Thyroid gland (tissue), 4 donors: ENCODE measurements around the gene AFF3. TPM values are rescaled to one million over a fixed set of nuclear protein-coding genes. Genes with fewer than 3 reads are reported as not detected.

ENCODE experiments used
- DNase-seq, 2 donors: peaks; one replicate each; pipeline ENCODE4 v3.0.0-alpha.2; 2019
- H3K27ac ChIP-seq, 3 donors: fragments of 200-600 bp; sonication (generic); 1 replicate in 2 of 3; 2 replicates in 1 of 3; pipeline ENCODE4 v1.5.1; 2016 to 2019; ENCODE audit warnings: mild to moderate bottlenecking in 1 of 3, moderate library complexity in 1 of 3
- H3K27me3 ChIP-seq: fragments of 200-600 bp; sonication (generic); one replicate; pipeline ENCODE4 v1.5.1; 2019
- H3K36me3 ChIP-seq, 2 donors: fragments of 200-600 bp; sonication (generic); one replicate each; pipeline ENCODE4 v1.5.1; 2016 to 2019
- H3K4me1 ChIP-seq, 2 donors: fragments of 200-600 bp; sonication (generic); one replicate each; pipeline ENCODE4 v1.5.1; 2017 to 2019
- H3K4me3 ChIP-seq, 3 donors: fragments of 200-600 bp; sonication (generic); replicated peaks in 1 of 3; 1 replicate in 2 of 3; 2 replicates in 1 of 3; pipeline ENCODE4 v1.5.1; 2016; ENCODE audit warnings: mild to moderate bottlenecking in 1 of 3
- H3K9me3 ChIP-seq: fragments of 200-600 bp; sonication (generic); one replicate; pipeline ENCODE4 v1.5.1; 2017
- POLR2A ChIP-seq, 2 donors: fragments of 450-650 bp; IDR thresholded peaks; one replicate each; pipeline ENCODE4 v1.6.1; 2017; ENCODE audit warnings: antibody characterized with exemption in 2 of 2, mild to moderate bottlenecking in 2 of 2, moderate library complexity in 1 of 2
- WGBS, 2 donors: methylation state at CpG; one replicate each; pipeline ENCODE4 v1.1.5; 2017; 5-methylcytosine and 5-hydroxymethylcytosine counted together
- intact Hi-C: fragments of 100-400 bp; cut with DNase I; formaldehyde crosslinking; loops from one replicate; pipeline ENCODE4 v1.15.1; 2023
- total RNA-seq, 4 donors: library from RNA; depleted of rRNA; stranded (reverse); fragments of >200 nt; gene quantifications; one replicate each; pipeline ENCODE4 v1.2.3, GENCODE V29; 2016
- TF ChIP-seq, protein P1 (sequence below), 6 experiments: fragments of 200-600 bp in 3 of 6; fragments of 450-650 bp in 3 of 6; sonication (generic) in 3 of 6; IDR thresholded peaks; one replicate each; pipeline ENCODE4 v1.5.1; 2016 to 2019; ENCODE audit warnings: antibody characterized with exemption in 6 of 6, mild to moderate bottlenecking in 2 of 6, inconsistent platforms in 1 of 6, moderate library complexity in 1 of 6

Gene AFF3
- total RNA-seq, 4 donors from 2014 or later, result 0.54 to 2.6 (median 1.1) TPM

DNA sequence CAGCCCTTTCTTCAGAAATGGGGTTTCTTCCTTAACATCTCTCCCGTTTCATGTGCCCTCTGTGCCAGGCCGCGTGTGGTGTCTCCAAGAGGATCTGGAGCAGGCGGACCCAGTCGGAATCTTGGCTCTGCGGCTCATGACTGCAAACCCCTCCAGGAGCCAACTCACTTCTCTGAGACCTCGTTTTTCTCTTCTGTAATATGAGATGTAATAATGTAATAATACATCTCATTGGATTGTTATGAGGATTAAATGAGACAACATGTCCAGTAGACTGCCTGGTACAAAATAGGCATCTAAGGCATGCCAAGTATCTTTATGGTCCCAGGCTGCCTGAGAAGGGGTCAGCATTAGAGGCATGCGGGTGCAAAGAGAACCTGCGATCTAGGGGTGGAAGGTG is 431.2 kb downstream of the AFF3 start:
- H3K27ac ChIP-seq, result no peak overlapping the region
- H3K36me3 ChIP-seq, result no peaks in the 10 kb centered on the region
- no peaks in the 10 kb centered on the region for H3K4me1 ChIP-seq
- no peaks in the 10 kb centered on the region for H3K27me3 ChIP-seq
- no peak for DNase-seq
- H3K4me3 ChIP-seq, result no peak overlapping the region
- intact Hi-C loops, result no loop called here
- H3K9me3 ChIP-seq, result no peaks in the 10 kb centered on the region
- TF ChIP-seq, protein P1, sequence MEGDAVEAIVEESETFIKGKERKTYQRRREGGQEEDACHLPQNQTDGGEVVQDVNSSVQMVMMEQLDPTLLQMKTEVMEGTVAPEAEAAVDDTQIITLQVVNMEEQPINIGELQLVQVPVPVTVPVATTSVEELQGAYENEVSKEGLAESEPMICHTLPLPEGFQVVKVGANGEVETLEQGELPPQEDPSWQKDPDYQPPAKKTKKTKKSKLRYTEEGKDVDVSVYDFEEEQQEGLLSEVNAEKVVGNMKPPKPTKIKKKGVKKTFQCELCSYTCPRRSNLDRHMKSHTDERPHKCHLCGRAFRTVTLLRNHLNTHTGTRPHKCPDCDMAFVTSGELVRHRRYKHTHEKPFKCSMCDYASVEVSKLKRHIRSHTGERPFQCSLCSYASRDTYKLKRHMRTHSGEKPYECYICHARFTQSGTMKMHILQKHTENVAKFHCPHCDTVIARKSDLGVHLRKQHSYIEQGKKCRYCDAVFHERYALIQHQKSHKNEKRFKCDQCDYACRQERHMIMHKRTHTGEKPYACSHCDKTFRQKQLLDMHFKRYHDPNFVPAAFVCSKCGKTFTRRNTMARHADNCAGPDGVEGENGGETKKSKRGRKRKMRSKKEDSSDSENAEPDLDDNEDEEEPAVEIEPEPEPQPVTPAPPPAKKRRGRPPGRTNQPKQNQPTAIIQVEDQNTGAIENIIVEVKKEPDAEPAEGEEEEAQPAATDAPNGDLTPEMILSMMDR (IDR thresholded peaks at IDR 0.05), result no peak
- TF ChIP-seq POLR2A (IDR thresholded peaks at IDR 0.05), result no peak
- WGBS, 2 donors, result 77% methylated on average over 9 of the region's 9 CpGs

DNA sequence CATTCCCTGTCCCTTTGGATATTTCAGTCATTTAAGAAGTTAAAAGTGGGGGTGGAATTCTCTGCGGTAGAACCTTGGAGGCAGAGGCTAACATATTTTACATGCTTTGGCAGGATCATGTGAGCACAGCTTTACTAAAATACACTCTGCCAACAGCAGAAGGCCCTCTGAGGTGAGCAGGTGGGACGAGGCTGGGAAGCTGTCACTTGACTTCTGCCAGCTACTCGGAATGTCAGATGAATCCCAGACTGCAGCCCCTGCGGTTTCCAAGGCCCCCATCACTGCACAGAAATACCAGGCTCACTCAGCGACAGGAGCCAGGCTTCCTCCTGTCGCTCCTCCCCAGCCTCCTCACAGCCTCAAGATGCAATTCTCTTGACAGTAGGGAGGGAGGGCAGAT is 431.7 kb downstream of the AFF3 start:
- H3K4me1 ChIP-seq, result no peaks in the 10 kb centered on the region

DNA sequence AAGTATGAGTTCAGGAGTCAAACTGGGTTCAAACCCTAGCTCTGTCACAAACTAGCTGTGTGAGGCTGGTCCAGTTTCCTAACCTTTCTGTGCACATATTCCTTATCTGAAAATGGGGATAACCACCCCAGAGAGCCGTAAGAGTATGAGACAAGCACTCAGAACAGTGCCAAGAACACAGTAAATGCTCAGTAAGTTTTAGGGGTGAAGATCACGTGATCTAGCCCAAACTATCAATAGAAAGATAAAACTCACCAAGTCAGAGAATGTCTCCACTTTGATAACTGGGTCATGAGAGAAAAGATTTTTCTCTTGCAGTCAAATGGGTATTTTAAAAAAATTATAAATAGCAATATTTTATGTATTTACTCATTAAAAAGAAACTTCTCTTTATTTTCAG is 433.2 kb downstream of the AFF3 start:
- WGBS, 2 donors, result 42 to 54% methylated on average over 2 of the region's 2 CpGs
- Histone ChIP-seq H3K9me3 (no peaks in the 10 kb centered on the region), H3K4me3 (no peak overlapping the region), H3K27me3 (no peaks in the 10 kb centered on the region), H3K4me1 (no peaks in the 10 kb centered on the region), H3K36me3 (no peaks in the 10 kb centered on the region), H3K27ac (no peak overlapping the region)
- intact Hi-C loops, result no loop called here
- no peak for DNase-seq
- TF ChIP-seq, protein P1 (IDR thresholded peaks at IDR 0.05), result no peak
- no peak for TF ChIP-seq POLR2A (IDR thresholded peaks at IDR 0.05)

More for the DNA sequence above, 431.7 kb downstream of the AFF3 start:
- TF ChIP-seq POLR2A (IDR thresholded peaks at IDR 0.05), result no peak
- TF ChIP-seq, protein P1 (IDR thresholded peaks at IDR 0.05), result no peak
- H3K9me3 ChIP-seq, result no peaks in the 10 kb centered on the region
- H3K4me3 ChIP-seq, result no peak overlapping the region
- no peak overlapping the region for H3K27ac ChIP-seq
- 16 to 45% methylated on average over 6 of the region's 6 CpGs for WGBS, 2 donors
- no peaks in the 10 kb centered on the region for H3K36me3 ChIP-seq
- H3K27me3 ChIP-seq, result no peaks in the 10 kb centered on the region
- DNase-seq, result no peak
- intact Hi-C loops, result no loop called here

DNA sequence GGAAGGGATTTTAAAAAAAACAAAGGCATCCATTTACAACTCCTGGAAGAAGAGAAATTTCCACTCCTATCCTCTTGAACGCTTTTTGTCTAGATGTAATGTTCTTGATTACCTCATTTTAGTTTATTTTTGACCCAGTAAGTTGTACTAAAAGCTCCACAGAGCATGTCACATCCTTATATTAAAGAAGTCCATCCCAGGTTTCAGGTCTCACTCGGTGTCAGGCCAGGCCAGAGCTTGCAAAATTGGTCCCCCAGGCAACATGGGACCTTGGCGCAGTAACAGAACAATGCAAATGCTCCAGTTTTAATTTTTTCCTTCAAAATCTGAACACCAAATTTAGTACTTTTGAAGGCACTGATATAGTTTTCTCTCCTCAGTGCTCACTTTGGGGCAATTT is 434.2 kb downstream of the AFF3 start:
- no peak overlapping the region for H3K27ac ChIP-seq
- H3K27me3 ChIP-seq, result no peaks in the 10 kb centered on the region
- H3K4me1 ChIP-seq, result no peaks in the 10 kb centered on the region
- intact Hi-C loops, result no loop called here
- TF ChIP-seq POLR2A (IDR thresholded peaks at IDR 0.05), result no peak
- TF ChIP-seq, protein P1 (IDR thresholded peaks at IDR 0.05), result no peak
- no peak overlapping the region for H3K4me3 ChIP-seq
- WGBS, 2 donors, result 47 to 70% methylated on average over 3 of the region's 3 CpGs
- no peak for DNase-seq
- no peaks in the 10 kb centered on the region for H3K9me3 ChIP-seq
- no peaks in the 10 kb centered on the region for H3K36me3 ChIP-seq

DNA sequence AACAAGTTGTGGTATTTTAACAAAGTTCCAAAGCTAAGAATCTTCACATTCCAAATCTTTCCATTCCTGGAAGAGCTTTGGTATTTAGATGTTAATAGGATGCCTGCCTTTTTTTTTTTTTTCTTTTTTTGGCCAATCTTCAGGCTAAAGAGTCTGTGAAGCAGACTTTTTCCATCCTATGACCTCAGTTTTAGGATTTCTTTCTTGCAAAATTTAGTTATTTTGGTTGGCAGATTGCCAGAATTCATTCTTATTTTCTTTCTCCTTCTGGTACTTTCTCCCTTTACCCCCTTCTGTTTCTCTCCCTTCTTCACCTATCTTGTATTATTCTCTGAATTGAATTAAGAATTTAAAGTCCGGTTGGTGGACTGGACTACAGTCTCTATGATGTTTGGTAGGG is 434.8 kb downstream of the AFF3 start:
- DNase-seq, result no peak
- WGBS, 2 donors, result 82% methylated on average over 1 of the region's 1 CpG
- Histone ChIP-seq H3K27ac (no peak overlapping the region), H3K4me1 (no peaks in the 10 kb centered on the region), H3K9me3 (no peaks in the 10 kb centered on the region), H3K4me3 (no peak overlapping the region), H3K36me3 (no peaks in the 10 kb centered on the region), H3K27me3 (no peaks in the 10 kb centered on the region)
- intact Hi-C loops, result no loop called here
- TF ChIP-seq POLR2A (IDR thresholded peaks at IDR 0.05), result no peak
- TF ChIP-seq, protein P1 (IDR thresholded peaks at IDR 0.05), result no peak
